Measurements from ENCODE around the gene HUNK.

DNA sequence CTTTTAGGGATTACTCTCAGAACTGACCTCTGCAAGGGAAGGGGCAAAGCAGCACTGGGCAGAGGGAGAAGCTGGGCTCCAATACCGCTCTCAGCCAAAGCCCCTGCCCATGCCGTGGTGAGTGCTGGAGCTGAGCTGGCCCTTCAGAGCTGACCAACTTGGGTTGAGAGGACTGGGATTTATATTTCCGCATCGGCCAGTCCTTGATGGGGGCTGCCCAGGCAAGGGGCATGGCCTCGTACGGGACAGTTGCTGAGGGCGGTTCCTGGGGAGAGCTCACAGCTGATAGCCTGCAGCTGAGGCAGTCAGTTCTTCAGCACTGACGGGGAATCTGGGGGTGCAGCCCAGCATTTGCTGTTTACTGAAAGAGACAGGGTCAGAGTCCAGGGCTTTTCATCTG lies 8.0 kb downstream of the HUNK start:
- TF ChIP-seq, protein P1, sequence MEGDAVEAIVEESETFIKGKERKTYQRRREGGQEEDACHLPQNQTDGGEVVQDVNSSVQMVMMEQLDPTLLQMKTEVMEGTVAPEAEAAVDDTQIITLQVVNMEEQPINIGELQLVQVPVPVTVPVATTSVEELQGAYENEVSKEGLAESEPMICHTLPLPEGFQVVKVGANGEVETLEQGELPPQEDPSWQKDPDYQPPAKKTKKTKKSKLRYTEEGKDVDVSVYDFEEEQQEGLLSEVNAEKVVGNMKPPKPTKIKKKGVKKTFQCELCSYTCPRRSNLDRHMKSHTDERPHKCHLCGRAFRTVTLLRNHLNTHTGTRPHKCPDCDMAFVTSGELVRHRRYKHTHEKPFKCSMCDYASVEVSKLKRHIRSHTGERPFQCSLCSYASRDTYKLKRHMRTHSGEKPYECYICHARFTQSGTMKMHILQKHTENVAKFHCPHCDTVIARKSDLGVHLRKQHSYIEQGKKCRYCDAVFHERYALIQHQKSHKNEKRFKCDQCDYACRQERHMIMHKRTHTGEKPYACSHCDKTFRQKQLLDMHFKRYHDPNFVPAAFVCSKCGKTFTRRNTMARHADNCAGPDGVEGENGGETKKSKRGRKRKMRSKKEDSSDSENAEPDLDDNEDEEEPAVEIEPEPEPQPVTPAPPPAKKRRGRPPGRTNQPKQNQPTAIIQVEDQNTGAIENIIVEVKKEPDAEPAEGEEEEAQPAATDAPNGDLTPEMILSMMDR (IDR thresholded peaks at IDR 0.05), result no peak
- TF ChIP-seq POLR2A (IDR thresholded peaks at IDR 0.05), result no peak
